ENCODE data around the gene HERPUD1.

DNA sequence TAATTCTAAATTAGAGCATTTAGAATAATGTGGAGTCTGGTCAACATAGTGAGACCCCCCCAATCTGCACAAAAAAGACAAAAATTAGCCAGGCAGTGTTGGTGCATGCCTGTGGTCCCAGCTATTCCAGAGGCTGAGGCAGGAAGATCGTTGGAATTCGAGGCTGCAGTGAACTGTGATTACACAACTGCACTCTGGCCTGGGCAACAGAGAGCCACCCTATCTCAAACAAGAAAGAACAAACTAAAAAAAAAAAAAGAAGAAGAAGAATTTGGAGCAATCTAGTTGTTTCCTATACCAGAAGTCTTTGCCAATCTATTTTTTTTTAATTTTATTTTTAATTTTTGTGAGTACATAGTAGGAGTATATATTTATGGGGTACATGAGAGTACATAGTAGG, 35.8 kb downstream of the HERPUD1 start:
- TF ChIP-seq, protein P1, sequence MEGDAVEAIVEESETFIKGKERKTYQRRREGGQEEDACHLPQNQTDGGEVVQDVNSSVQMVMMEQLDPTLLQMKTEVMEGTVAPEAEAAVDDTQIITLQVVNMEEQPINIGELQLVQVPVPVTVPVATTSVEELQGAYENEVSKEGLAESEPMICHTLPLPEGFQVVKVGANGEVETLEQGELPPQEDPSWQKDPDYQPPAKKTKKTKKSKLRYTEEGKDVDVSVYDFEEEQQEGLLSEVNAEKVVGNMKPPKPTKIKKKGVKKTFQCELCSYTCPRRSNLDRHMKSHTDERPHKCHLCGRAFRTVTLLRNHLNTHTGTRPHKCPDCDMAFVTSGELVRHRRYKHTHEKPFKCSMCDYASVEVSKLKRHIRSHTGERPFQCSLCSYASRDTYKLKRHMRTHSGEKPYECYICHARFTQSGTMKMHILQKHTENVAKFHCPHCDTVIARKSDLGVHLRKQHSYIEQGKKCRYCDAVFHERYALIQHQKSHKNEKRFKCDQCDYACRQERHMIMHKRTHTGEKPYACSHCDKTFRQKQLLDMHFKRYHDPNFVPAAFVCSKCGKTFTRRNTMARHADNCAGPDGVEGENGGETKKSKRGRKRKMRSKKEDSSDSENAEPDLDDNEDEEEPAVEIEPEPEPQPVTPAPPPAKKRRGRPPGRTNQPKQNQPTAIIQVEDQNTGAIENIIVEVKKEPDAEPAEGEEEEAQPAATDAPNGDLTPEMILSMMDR (IDR thresholded peaks at IDR 0.05; ENCODE audit: low read depth, low read length, missing input control), result no peak
- TF ChIP-seq TAF1 (conservative IDR thresholded peaks at IDR 0.05), result no peak
